ENCODE measurements around the gene BCORL1.
A peak's percentile ranks its signal among the peaks of the same experiment; 100 is the strongest.

The BCORL1 gene

GRCh38 chrX:129939986-129940385, 42.4 kb upstream of the BCORL1 start:
- no peak for DNase-seq (ENCODE audit: low read depth)

GRCh38 chrX:129940721-129941120, 41.7 kb upstream of the BCORL1 start:
- TF ChIP-seq CTCF (conservative IDR thresholded peaks at IDR 0.05; ENCODE audit: low read length): no peak
- DNase-seq (ENCODE audit: low read depth): no peak
- no peak overlapping the region for H3K4me3 ChIP-seq (ENCODE audit: low read length)

More at GRCh38 chrX:129939986-129940385, 42.4 kb upstream of the BCORL1 start:
- H3K4me3 ChIP-seq (ENCODE audit: low read length): no peak overlapping the region
- no peak for TF ChIP-seq CTCF (conservative IDR thresholded peaks at IDR 0.05; ENCODE audit: low read length)

GRCh38 chrX:129945131-129945530, 37.3 kb upstream of the BCORL1 start:
- TF ChIP-seq CTCF (conservative IDR thresholded peaks at IDR 0.05; ENCODE audit: low read length): no peak
- H3K4me3 ChIP-seq (ENCODE audit: low read length): no peak overlapping the region
- peak; percentile 68 for DNase-seq (ENCODE audit: low read depth)

- DNase-seq (ENCODE audit: low read depth): no peak
- no peak overlapping the region for H3K4me3 ChIP-seq (ENCODE audit: low read length)
- TF ChIP-seq CTCF (conservative IDR thresholded peaks at IDR 0.05; ENCODE audit: low read length): no peak
Measured at GRCh38 chrX:129953334-129953648, 29.1 kb upstream of the BCORL1 start.

GRCh38 chrX:129953881-129954280, 28.6 kb upstream of the BCORL1 start:
- DNase-seq (ENCODE audit: low read depth): no peak
- no peak for TF ChIP-seq CTCF (conservative IDR thresholded peaks at IDR 0.05; ENCODE audit: low read length)
- no peak overlapping the region for H3K4me3 ChIP-seq (ENCODE audit: low read length)

GRCh38 chrX:129954804-129955203, 27.6 kb upstream of the BCORL1 start:
- TF ChIP-seq CTCF (conservative IDR thresholded peaks at IDR 0.05; ENCODE audit: low read length): no peak
- H3K4me3 ChIP-seq (ENCODE audit: low read length): no peak overlapping the region
- no peak for DNase-seq (ENCODE audit: low read depth)

GRCh38 chrX:129955682-129956081, 26.8 kb upstream of the BCORL1 start:
- no peak for DNase-seq (ENCODE audit: low read depth)
- H3K4me3 ChIP-seq (ENCODE audit: low read length): no peak overlapping the region
- TF ChIP-seq CTCF (conservative IDR thresholded peaks at IDR 0.05; ENCODE audit: low read length): no peak
